ENCODE measurements around the gene HABP4. TPM values are rescaled to one million over a fixed set of nuclear protein-coding genes. Genes with fewer than 3 reads are reported as not detected.
A peak's percentile ranks its signal among the peaks of the same experiment; 100 is the strongest.

Gene HABP4
- total RNA-seq, 3 donors from 2014 or later: 2.5 to 14.1 (median 3.8) TPM

DNA sequence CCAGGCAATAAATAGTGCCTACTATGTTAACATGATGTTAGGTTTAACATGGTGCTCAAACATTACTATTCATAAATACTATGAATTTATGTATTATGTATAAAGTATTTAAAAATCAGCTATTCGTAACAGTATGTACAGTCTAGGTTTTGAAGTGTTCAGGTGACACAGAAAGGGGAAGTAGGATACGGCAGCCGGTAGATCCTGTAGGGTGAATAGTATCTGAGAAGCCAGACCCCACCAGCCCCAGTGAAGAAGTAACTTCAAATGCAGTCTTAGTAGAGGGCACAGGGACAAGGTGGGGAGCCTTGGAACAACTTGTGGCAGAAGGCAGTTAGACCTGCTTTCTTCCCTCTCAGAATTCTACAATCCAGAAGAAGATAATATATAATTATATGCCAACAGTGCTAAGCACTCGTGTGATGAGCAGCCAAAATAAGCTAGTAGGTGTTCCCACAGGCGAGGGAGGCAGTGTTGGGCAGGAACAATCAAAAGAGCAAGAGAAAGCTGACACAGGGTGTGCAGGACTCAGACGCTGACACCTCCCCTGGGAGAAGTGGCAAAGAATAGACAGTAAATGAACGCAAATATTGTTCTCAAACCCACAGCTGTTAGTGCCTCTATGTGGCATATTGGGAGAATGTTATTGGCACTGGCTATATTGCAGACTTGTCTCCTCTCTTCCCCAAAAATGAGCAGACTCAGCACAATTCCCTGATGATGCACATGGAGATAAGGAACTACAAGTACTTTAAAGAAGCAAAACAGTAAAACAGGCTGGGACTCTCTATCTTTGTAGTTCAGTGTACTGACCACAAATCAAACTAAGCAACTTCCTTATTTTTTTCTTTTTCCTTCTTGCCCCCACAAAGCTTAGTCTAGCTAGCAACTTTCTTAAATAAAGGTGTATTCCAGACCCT lies 36.4 kb upstream of the HABP4 start:
- no peak for TF ChIP-seq CTCF (IDR thresholded peaks at IDR 0.05)
- intact Hi-C loops (cut with DNase I, micrococcal nuclease): no loop called here
- Histone ChIP-seq H3K4me3 (no peak overlapping the region), H3K9me3 (no peaks in the 10 kb centered on the region), H3K36me3 (ENCODE audit: low read depth) (no peaks in the 10 kb centered on the region), H3K4me1 (ENCODE audit: low read depth) (peaks cover 15% of the 10 kb centered on the region)
- ATAC-seq (no peak), DNase-seq (peak in 1 of 3 donors; percentile 46)

GRCh38 chr9:96417051-96417586 lies 32.9 kb upstream of the HABP4 start:
- Histone ChIP-seq H3K4me3 (peak overlapping the region; percentile 71), H3K4me1 (ENCODE audit: low read depth) (peaks cover 15% of the 10 kb centered on the region), H3K9me3 (no peaks in the 10 kb centered on the region), H3K36me3 (ENCODE audit: low read depth) (no peaks in the 10 kb centered on the region)
- DNase-seq (peak; percentile 94 to 96 (median 94)), ATAC-seq (peak; percentile 48)
- intact Hi-C loops (cut with DNase I, micrococcal nuclease): no loop called here
- no peak for TF ChIP-seq CTCF (IDR thresholded peaks at IDR 0.05)

- Histone ChIP-seq H3K4me1 (ENCODE audit: low read depth) (peaks cover 15% of the 10 kb centered on the region), H3K4me3 (peak overlapping the region; percentile 71), H3K36me3 (ENCODE audit: low read depth) (no peaks in the 10 kb centered on the region), H3K9me3 (no peaks in the 10 kb centered on the region)
- ATAC-seq (no peak), DNase-seq (peak; percentile 30 to 76 (median 67))
- no peak for TF ChIP-seq CTCF (IDR thresholded peaks at IDR 0.05)
- intact Hi-C loops (cut with DNase I, micrococcal nuclease): no loop called here
Measured at GRCh38 chr9:96417661-96418082, 32.3 kb upstream of the HABP4 start.

DNA sequence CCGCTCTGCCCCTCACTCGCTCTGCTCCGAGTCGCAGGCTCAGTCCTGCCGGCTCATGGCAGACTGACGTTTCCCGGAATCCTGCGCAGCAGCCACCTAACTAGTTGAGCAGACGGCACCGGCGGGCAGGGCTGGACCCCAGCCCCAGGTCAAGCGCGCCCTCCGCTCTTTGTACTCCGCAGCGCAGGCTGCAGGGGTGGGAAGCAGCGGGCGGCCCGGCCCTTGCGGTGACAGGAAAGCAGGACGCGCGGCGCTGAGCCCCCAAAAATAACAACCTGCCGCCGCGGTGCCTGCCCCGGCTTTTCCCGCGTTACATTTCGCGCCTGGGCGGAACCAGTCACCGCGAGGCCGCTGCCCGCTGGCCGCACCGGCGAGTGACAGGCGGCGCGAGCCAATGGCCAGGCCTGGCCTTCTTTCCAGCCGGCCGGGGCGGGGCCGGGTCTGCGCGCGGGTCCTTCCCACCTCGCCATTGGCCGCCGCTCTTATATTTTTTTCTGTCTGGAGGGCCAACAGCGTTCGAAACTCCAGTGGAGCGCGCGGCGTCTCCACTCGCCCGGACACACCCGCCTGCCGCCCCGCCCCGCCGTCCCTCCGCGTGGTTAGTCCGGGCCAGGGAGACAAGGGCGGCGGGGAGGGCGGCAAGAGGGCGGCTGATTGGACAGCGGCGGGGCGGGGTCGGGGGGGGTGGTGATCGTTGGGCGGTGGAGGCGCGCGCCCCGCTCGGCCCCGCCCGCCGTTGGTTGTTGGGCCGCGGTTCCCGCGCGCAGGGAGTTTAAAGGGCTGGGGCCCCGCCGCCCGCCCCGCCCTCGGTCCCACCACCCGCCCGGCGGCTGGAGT lies 31.7 kb upstream of the HABP4 start, which contains the start of gene ZNF367:
TSS of gene ZNF367 (minus strand) at position 288 of the 837 bp plus-strand sequence. CDS start 338 bp downstream, outside the sequence.
- ATAC-seq: peak; percentile 86
- Histone ChIP-seq H3K9me3 (no peaks in the 10 kb centered on the region), H3K4me1 (ENCODE audit: low read depth) (peaks cover 15% of the 10 kb centered on the region), H3K36me3 (ENCODE audit: low read depth) (no peaks in the 10 kb centered on the region), H3K4me3 (peak within 1 kb of the TSS; percentile 71)
- TF ChIP-seq CTCF (IDR thresholded peaks at IDR 0.05): no peak
- intact Hi-C loops (cut with DNase I, micrococcal nuclease): no loop called here
- DNase-seq: peak; percentile 97 to 99 (median 98)

DNA sequence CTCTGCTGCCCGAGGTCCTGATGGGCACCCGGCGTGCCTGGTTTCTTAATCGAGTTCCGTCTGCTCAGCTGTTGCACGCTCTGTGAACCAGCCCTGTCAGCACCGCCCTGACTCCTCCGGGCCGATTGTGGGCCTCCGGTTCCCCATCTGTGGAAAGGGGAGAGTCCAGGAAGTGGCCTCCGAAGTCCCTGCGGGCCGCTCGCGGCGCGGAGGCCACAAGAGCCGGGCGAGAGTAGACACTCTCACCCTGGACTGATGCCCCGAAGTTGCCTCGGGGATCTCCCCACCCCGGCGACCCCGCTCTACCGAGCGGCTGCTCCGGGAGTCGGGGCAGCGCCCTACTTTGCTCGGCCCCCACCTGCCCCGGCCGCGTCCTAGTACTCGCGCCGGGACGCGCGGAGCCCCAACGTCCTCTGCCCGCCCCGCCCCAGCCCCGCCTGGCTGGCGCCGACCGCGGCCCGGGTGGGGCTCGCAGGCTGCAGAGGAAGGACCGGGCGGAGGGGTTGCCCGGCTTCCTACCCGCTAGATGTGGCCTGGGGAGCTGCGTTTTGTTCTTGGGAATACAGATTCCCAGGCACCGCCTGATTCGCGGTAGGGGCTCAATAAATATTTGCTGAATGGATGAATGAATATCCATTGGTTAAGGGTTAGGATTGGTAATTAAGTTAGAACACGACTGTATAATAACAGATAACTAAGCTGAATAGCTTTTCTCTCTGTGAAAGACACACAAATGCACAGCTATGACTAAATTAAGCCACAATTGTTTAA lies 30.9 kb upstream of the HABP4 start:
- no peaks in the 10 kb centered on the region for H3K9me3 ChIP-seq

More for the DNA sequence above, 30.9 kb upstream of the HABP4 start:
- intact Hi-C loops (cut with DNase I, micrococcal nuclease): no loop called here
- Histone ChIP-seq H3K36me3 (ENCODE audit: low read depth) (no peaks in the 10 kb centered on the region), H3K4me1 (ENCODE audit: low read depth) (peaks cover 9% of the 10 kb centered on the region), H3K4me3 (peak overlapping the region; percentile 71)
- no peak for TF ChIP-seq CTCF (IDR thresholded peaks at IDR 0.05)
- ATAC-seq (peak; percentile 73), DNase-seq (peak; percentile 81 to 91 (median 89))

All from mucosa of descending colon (tissue), 3 donors.